ENCODE data around the gene GGN. TPM values are rescaled to one million over a fixed set of nuclear protein-coding genes. Genes with fewer than 3 reads are reported as not detected.
"Not testable (repeated sequence)": the region's sequence is repeated elsewhere in the genome, so short reads cannot be mapped to it uniquely, and the experiment has no call there.

GGN gene, protein sequence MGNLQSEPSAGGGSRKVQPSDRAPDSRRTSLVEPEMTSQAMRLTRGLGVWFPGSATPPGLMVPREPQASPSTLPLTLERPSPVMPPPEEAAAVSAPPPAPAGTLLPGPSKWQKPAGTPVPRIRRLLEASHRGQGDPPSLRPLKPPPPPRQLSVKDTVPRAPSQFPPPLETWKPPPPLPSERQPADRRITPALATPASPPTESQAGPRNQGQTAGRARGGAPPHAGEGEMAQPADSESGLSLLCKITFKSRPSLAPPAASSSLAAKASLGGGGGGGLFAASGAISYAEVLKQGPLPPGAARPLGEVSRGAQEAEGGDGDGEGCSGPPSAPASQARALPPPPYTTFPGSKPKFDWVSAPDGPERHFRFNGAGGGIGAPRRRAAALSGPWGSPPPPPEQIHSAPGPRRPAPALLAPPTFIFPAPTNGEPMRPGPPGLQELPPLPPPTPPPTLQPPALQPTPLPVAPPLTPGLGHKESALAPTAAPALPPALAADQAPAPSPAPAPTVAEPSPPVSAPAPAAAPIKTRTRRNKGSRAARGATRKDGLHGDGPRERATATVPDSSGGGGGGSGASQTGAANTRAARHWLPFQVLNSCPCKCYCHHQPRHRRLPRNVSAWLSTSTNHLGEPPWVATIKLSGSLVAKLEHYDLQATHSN
- under 1 TPM in 4 of 5 donors, not detected in 1; 0.06 to 0.79 (median 0.51) TPM for polyA plus RNA-seq (ENCODE audit: insufficient read depth in 1 of 5, insufficient read length in 5 of 5, low replicate concordance in 1 of 5)
- long read RNA-seq, donor 1: 0 reads
- long read RNA-seq, donor 2: 0 reads
- long read RNA-seq, donor 3: 0 reads
- long read RNA-seq, donor 4: 0 reads
- long read RNA-seq, donor 5: 0 reads
- long read RNA-seq, donor 6: 0 reads
- long read RNA-seq, donor 7: 0 reads
- long read RNA-seq, donor 8: 0 reads

DNA sequence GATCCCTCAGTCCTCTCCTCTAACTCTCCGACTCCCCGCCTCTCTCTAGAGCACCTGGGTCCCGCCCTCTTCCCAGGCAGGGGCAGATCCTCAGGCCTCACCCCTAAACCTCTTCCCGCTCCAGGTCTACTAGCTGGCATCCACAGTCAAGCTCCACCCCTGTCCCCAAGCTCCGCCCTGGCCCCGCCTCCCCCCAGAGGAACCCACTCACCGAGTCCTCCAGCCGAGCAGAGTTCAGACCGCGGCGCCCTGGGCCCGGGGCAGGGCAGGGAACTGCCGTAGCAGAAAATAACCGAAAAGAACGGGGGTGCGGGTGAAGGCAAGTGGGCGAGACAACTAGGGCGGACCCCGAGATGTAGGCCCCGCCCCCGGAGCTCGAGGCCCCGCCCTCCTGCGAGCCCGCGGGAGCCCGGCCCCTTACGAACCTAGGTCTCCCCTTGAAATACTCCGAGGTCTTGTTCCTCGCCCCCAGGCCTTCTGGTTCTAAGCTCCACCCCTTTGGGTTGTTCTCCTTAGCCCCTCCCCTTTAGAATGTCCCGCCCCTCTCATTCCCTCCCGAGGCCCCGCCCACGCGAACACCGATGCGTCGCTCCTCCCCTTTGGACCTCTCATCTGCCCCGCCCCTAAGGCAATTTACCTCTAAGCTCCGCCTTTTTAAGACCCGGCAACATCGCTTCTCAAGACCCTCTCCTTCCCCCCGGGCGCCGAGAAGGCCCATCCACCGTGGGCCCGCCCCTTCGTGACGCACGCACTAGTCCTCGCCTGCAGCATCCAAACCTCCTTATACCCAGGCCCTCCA lies at the start of gene GGN:
Gene GGN (minus strand): TSS at position 485 of the 799 bp plus-strand sequence. CDS start 773 bp downstream, outside the sequence.
- peak in 1 of 2 donors; percentile 55 for DNase-seq

DNA sequence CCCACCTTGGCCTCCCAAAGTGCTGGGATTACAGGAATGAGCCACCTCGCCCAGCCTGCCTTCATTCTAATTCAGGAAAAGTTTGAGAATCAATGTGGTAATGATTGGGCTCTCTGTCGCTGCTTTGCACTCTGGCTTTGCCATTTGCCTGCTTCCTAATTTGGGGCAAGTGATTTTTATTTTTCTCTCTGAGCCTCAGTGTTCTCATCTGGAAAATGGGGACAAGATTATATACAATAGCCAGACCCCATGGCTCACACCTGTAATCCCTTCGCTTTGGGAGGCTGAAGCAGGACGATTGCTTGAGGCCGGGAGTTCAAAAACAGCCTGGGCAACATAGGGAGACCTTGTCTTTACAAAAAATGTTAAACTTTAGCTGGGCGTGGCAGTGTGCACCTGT lies 49.5 kb upstream of the GGN start:
- DNase-seq: no peak

DNA sequence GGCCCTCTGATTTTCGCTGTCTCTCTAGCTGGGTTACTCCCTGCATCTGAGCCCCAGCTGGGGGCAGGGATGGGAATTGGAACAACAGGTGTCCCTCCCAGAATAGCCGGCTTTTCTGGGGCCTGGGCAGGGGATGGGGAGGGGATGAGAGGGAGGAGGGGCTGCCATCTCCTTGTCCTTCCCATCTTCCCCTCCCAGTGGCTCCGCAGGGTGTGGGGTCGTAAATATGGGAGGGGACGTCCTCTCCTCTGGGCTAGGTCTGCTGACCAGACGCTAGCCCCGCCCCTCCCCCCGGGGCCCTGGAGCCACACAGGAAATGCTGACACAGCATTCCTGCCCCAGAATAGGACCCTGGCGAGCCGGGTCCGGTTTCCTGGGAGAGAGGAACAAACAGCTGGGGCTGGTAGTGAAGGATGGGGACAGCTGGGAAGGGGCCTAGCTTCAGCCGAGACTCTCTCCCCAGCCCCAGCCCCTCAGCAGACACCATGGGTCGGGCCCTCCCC lies 46.8 kb upstream of the GGN start:
- DNase-seq: no peak

DNA sequence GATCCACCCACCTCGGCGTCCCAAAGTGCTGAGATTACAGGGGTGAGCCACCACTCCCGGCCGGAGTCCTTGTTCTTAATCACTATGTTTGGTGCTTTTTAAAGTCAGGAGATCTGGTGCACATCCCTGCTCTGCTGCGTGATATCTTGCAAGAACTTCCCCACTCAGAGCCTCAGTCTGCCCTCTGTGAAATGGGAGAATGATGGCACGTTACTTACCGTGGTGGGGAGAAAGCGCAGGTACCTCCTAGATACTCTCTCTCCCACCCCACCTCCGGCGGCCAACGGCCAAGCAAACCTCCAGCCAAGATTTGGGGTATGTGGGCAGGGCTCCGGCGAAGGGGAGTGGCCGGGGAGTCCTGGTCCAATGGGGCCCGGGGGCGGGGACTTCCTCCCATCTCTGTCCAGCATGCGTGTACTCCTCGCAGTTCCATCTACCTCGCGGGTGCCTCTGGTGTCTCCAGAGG lies 45.5 kb upstream of the GGN start, which contains the start of gene RYR1:
Gene RYR1 (plus strand): TSS at position 424 of the 466 bp plus-strand sequence. CDS start 139 bp downstream, outside the sequence.
- no peak for DNase-seq

DNA sequence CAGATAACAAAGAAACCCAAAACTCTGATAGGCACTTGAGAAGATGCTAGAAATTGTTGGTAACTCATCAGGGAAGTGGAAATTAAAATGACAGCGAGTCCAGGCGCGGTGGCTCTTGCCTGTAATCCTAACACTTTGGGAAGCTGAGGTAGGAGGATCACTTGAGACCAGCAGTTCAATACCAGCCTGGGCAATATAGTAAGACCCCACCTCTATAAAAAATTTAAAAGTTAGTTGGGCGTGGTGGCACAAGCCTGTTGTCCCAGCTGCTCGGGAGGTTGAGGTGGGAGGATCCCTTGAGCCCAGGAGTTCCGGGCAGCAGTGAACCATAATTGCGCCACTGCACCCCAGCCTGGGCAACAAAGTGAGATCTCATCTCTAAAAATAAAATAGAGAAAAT lies 43.1 kb upstream of the GGN start:
- no peak for DNase-seq

DNA sequence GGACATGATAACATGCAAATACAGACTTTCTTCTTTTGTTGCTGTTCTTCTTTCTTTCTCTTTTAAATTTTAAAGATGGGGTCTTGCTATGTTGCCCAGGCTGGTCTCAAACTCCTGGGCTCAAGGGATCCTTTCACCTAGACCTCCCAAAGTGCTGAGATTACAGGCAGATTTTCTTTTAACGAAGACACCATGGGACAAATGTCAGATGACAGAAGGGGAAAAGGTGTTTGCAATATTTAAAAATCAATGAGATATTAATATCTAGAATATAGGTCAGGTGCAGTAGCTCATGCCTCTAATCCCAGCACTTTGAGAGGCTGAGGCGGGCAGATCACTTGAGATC lies 42.0 kb upstream of the GGN start:
- DNase-seq: no peak

DNA sequence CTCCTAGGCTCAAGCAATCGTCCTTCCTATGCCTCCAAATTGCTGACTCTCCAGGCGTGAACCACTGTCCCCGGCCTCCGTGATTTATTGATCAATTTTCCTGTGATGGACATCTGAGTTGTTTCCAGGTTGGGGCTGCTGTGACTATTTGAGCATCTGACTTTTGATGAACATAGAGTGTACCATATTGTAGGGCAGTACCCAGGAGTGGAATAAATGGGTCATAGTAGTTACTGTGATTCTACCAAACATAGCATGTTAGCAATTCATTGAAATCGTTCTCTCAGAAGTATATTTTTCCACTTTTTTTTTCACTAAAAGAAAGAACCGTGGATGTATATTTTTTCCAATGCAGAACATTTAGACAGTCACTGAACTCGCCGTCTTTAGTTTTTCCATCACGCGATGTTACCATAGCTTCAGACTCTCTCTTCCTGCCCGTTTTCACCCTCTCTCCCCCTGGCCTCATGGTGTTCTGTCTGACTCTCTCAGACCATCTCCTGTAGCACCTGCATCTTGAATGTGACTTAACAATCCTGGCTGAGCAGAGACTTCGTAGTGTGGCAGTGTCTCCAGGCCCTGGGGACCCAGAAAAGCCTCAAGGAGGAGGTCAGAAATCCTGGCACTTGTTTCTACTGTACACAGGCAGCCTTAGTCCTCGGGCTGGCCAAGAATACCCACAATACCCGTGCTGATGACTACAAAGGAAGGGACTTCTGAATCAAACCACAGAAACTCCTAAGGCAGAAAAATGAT lies 41.4 kb upstream of the GGN start:
- DNase-seq: no peak

DNA sequence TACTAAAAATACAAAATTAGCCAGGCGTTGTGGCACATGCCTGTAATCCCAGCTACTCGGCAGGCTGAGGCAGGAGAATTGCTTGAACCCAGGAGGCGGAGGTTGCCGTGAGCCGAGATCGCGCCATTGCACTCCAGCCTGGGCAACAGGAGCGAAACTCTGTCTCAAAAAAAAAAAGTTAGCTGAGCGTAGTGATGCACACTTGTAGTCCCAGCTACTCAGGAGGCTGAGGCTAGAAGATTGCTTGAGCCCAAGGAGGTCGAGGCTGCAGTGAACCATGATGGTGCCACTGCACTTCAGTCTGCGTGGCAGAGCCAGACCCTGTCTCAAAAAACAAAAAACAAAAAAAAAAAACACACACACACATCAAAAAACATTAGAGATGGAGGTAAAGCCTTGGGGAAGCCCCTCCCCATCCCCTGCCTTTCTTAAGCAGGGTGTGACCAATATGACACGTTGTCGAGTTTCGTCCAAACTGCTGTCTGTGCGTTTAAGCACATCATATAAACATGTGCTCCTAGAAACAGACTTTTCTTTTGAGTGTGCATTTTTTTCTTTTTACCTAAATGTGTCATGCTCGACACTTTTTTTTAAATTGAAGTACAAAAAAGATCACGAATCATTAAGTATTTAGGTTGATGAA lies 39.3 kb upstream of the GGN start:
- DNase-seq: not testable (repeated sequence)

DNA sequence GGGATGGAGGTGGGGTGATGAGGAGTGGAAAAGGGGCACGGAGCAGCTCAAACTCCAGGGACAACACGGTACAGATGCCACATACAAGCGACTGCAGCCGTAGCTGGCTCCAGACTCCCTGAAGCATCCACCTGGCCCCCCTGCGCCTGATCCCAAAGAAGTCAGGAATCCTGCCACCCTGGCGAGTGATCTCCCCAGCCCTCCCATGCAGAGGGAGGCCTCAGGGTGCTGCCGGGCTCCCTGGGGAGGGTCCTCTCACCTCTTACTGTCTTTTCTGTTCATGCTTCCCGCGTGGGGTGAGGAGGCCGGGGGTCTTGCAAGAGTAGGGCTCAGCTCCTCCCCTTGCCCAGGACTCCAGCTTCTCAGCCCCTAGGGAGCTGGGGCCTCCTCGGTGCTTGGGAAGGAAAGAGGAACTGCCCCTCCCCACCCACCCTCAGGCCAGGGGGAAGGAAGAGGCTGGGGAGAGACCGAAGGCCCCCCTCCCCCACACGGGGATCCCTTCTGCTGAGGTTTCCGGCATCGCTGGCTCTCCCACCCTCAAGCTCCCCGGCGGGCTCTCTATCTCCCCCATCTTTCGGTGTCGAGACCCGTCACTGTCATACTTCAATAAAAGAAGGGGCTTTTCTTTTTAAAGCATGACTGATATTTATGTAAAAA lies 38.1 kb upstream of the GGN start, which contains the start of gene RASGRP4:
Gene RASGRP4 (minus strand): TSS at position 410 of the 657 bp plus-strand sequence. CDS start 128 bp downstream, at position 282.
- DNase-seq: no peak

DNA sequence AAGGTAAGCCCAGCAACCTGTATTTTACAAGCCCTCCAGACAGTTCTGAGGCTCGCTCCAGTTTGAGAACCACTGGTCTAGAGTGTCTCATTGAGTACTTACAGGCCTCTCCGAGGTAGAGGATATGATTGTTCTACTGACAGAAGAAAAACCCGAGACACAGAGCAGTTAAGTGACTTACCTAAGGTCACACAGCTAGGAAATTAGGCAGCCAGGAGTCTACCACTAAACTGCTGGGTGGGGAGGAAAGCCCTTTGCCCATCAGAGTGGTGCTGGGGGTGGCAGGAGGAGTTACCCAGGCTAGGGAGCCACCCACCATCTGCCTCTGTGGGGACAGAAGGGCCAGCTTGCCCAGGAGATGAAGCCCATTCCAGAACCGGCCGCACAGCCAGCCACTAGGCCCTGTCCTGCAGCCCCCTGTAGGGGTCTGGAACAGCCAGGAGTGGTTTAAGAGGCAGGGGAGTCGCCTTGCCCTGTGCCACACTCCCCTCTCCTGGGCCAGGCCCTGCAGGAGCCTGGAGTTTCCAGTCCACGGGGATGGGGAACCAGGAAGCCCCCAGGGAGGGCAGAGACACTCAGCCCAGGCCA lies 37.5 kb upstream of the GGN start:
- no peak for DNase-seq

DNA sequence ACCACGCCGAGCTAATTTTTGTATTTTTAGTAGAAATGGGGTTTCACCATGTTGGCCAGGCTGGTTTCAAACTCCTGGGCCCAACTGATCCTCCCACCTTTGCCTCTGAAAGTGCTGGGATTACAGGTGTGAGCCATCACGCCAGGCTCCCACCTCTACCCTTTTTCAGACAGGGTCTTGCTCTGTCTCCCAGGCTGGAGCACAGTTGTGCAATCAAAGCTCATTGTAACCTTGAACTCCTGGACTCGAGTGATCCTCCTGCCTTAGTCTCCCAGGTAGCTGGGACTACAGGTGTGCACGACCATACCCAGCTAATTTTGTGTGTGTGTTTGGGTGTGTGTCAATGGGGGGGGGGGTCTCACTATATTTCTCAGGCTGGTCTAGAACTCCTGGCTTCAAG lies 36.4 kb upstream of the GGN start:
- no peak for DNase-seq

DNA sequence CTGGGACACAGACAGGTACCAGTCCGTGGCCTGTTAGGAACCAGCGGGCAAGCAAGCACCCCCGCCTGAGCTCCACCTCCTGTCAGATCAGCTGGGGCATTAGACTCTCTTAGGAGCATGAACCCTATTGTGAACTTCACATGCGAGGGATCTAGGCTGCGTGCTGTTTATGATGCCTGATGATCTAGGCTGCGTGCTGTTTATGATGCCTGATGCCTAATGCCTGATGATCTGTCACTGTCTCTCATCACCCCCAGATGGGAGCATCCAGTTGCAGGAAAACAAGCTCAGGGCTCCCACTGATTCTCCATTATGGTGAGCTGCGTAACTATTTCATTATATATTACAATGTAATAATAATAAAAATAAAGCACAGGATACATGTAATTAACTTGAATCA lies 34.6 kb upstream of the GGN start:
- DNase-seq: no peak

DNA sequence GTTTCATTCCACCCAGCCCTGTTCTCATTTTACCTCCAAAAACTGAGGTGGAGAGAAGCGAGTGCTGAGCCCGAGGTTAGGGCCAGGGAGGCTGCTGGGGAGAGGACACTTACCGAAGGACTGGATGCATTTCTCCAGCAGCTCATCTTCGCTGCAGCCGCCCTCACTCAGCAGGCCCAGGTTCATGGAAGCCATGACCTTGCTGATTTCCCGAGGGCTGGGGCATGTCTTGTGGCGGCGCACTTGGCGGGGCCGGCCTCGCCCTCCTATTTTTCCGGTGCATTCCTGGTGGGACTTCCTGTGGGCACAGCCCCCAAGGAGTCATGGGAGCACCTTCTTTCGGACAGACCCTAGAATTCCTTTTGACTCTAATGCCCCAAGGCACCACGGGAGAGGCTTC lies 34.0 kb upstream of the GGN start:
- DNase-seq: no peak

DNA sequence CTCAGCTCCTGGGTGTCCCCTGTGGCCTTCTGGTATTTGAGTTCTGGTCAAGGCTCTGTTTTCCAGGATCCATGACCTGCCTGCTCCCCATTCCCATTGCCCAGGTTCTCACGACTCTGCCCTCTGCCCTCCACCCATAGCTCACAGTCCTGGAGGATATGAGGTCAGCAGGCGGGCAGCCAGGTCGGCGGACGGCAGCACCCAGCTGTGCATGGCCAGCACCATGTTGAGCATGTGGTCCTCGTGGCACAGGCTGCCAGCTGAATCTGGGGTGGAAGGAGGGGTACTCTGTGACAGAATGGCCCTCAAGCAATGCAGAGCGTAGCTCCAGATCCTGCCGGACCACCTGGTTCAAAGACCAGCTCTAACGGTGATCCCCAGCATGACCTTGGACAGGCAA lies 33.1 kb upstream of the GGN start:
- no peak for DNase-seq

DNA sequence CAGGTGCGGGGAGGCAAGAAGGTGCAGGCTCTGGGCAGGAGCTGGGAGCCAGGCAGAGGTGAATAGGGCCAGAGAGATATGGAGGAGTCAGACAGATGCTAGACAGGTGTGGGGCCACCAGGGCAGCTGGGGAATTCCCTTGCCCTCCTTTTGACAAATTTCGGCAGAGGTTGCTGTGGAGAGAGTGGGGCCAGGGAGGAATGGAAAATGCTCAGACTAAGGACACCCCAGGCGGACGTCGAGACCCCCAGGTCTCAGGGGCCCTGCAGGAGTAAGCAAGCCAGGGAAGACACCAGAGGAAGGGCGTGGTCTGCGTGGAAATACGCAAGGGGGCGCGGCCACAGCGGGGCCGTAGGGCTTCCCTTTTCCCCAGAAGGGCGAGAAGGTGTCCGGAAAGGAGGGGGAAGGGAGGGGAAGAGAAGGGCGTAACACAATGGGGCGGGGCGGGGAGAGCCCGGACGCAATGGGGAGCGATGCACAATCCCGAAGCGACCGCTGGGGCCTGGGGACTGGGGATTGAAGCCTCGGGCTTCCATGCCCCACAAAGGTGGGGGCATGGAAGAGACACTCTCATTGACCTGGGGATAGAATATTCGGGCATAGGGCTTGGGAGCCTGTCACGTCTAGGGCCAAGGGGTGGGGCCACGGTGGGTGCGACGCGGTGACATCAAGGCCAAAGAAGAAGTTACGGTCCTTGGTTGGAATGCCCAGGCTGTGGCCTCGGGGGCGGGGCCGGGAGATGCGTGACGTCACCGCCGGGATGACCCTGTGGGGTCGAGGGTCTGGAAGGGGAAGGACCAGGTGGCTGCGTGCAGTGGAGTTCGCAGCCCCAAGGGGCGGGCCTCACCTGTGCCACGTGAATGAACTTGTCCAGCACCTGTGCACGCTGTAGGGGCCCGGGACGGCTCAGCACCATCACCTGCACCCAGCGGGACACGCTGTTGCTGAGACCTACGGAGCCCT lies 30.0 kb upstream of the GGN start:
- DNase-seq: no peak

DNA sequence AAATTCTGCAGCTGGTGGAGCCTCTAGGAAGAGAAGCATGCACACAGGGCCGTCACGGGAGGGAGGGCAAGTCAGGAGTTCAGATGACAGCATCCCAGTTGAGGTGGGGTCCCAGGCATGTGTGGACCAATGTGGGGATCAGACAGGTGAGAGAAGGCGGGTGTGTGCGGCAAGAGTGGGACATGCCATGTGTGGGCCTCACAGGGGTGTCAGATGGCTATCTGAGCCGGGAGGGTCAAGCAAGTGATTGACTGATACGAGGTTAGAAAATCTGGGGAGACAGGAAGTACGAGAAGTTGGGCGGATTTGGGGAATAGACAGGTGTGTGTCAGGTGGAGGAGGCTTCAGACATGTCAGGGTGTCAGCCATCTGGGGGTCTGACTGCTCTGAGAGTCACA lies 29.3 kb upstream of the GGN start:
- no peak for DNase-seq

DNA sequence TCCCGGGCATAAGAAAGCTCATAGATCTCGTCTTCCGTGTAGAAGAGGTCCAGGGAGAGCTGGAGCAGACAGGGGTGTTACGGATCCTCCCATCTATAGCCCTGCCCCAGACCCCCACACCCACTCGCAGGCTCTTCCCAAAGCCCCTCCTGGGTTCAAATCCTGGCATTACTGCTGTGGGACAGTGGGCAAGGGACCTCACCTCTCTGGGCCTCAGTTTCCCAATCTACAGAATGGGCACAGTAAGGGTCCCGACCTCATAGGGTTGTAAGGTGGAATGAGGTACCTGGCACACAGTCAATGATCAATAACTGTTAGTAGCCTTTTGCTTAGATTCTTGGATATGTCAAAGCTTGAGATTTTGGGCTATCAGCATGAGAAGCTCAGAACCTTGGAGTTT lies 25.6 kb upstream of the GGN start:
- no peak for DNase-seq

DNA sequence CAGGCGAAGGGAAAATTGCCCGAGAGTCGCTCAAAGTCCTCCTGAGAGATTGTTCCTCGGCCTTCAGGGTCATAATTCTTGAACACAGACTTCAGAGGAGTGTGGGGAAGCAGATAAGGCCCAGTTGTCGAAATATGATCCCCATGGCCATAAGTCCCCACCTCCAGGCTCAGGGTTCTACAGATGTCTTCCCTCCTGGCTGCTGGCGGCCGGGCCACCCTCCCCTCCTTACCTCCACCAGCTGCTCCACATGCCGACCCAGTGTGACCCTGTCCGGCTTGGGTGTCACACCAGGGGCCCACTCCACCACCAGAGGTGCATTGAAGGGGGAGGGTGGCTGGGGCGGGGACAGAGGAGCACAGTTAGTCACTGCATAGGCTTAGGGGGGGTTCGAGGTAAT lies 25.1 kb upstream of the GGN start:
- DNase-seq: no peak
